ENCODE data around the gene DTX4. TPM values are rescaled to one million over a fixed set of nuclear protein-coding genes. Genes with fewer than 3 reads are reported as not detected.

DTX4 gene
- total RNA-seq, 1 donor from 2014 or later, result 7.4 TPM

GRCh38 chr11:59181746-59182456 is 10.0 kb downstream of the DTX4 start:
- no peak for DNase-seq (ENCODE audit: low read depth)
- H3K4me3 ChIP-seq (ENCODE audit: low read depth, low read length), result no peak overlapping the region
- no peaks in the 10 kb centered on the region for H3K27me3 ChIP-seq (ENCODE audit: control insufficient read depth, insufficient read depth, low read length)
- TF ChIP-seq, protein P1, sequence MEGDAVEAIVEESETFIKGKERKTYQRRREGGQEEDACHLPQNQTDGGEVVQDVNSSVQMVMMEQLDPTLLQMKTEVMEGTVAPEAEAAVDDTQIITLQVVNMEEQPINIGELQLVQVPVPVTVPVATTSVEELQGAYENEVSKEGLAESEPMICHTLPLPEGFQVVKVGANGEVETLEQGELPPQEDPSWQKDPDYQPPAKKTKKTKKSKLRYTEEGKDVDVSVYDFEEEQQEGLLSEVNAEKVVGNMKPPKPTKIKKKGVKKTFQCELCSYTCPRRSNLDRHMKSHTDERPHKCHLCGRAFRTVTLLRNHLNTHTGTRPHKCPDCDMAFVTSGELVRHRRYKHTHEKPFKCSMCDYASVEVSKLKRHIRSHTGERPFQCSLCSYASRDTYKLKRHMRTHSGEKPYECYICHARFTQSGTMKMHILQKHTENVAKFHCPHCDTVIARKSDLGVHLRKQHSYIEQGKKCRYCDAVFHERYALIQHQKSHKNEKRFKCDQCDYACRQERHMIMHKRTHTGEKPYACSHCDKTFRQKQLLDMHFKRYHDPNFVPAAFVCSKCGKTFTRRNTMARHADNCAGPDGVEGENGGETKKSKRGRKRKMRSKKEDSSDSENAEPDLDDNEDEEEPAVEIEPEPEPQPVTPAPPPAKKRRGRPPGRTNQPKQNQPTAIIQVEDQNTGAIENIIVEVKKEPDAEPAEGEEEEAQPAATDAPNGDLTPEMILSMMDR (IDR thresholded peaks at IDR 0.05; ENCODE audit: insufficient read depth, low read length, poor library complexity, severe bottlenecking), result no peak
- no peaks in the 10 kb centered on the region for H3K36me3 ChIP-seq (ENCODE audit: control insufficient read depth, insufficient read depth, low read length)

GRCh38 chr11:59182457-59183151 is 10.7 kb downstream of the DTX4 start:
- TF ChIP-seq, protein P1 (IDR thresholded peaks at IDR 0.05; ENCODE audit: insufficient read depth, low read length, poor library complexity, severe bottlenecking), result peak; percentile 33
- H3K27me3 ChIP-seq (ENCODE audit: control insufficient read depth, insufficient read depth, low read length), result no peaks in the 10 kb centered on the region
- H3K36me3 ChIP-seq (ENCODE audit: control insufficient read depth, insufficient read depth, low read length), result no peaks in the 10 kb centered on the region
- DNase-seq (ENCODE audit: low read depth), result no peak
- no peak overlapping the region for H3K4me3 ChIP-seq (ENCODE audit: low read depth, low read length)

DNA sequence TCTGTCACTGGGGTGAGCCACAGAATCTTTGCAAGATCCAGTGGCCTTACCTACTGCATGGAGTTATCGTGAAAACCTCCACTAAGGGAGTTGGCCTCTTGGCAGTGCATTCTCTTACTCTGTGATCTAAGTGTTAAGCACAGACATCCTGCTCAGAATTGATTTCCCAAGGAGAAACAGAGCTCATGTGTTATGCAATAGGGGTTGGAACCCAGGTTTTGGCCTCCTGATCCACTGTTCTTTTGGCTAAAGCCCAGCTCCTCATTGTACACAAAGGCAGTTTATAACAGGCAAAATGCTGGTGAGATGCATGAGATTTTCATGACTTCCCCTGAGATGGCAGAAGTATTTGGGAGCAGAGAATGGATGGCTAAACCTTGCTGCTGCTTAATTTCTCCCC is 11.8 kb downstream of the DTX4 start:
- no peak for DNase-seq (ENCODE audit: low read depth)
- Histone ChIP-seq H3K36me3 (ENCODE audit: control insufficient read depth, insufficient read depth, low read length) (no peaks in the 10 kb centered on the region), H3K4me3 (ENCODE audit: low read depth, low read length) (no peak overlapping the region), H3K27me3 (ENCODE audit: control insufficient read depth, insufficient read depth, low read length) (no peaks in the 10 kb centered on the region)
- TF ChIP-seq, protein P1 (IDR thresholded peaks at IDR 0.05; ENCODE audit: insufficient read depth, low read length, poor library complexity, severe bottlenecking), result no peak

GRCh38 chr11:59184691-59185339 is 12.9 kb downstream of the DTX4 start:
- no peaks in the 10 kb centered on the region for H3K36me3 ChIP-seq (ENCODE audit: control insufficient read depth, insufficient read depth, low read length)
- no peaks in the 10 kb centered on the region for H3K27me3 ChIP-seq (ENCODE audit: control insufficient read depth, insufficient read depth, low read length)
- H3K4me3 ChIP-seq (ENCODE audit: low read depth, low read length), result no peak overlapping the region
- DNase-seq (ENCODE audit: low read depth), result no peak
- TF ChIP-seq, protein P1 (IDR thresholded peaks at IDR 0.05; ENCODE audit: insufficient read depth, low read length, poor library complexity, severe bottlenecking), result no peak

GRCh38 chr11:59185386-59185945 is 13.5 kb downstream of the DTX4 start:
- Histone ChIP-seq H3K27me3 (ENCODE audit: control insufficient read depth, insufficient read depth, low read length) (no peaks in the 10 kb centered on the region), H3K36me3 (ENCODE audit: control insufficient read depth, insufficient read depth, low read length) (no peaks in the 10 kb centered on the region), H3K4me3 (ENCODE audit: low read depth, low read length) (no peak overlapping the region)
- no peak for DNase-seq (ENCODE audit: low read depth)
- TF ChIP-seq, protein P1 (IDR thresholded peaks at IDR 0.05; ENCODE audit: insufficient read depth, low read length, poor library complexity, severe bottlenecking), result no peak

All from kidney epithelial cell (primary cell).